HG02884 (cell line): ENCODE data around the gene REXO4.

ENCODE experiments used
- ATAC-seq: cut with Tn5 transposase; IDR thresholded peaks from one replicate; pipeline ENCODE4 v1.9.1; 2021; ENCODE audit warnings: mild to moderate bottlenecking, moderate library complexity; ENCODE audit not compliant: unreplicated experiment

The REXO4 gene

GRCh38 chr9:133417541-133418461, at the start of gene REXO4:
Gene REXO4, minus strand, starts transcription at chr9:133418010. Its CDS starts 166 bp downstream, at chr9:133417844.
- peak; percentile 58 for ATAC-seq

- ATAC-seq: no peak
Measured at GRCh38 chr9:133467101-133467500, 49.3 kb upstream of the REXO4 start.

- no peak for ATAC-seq
Measured at GRCh38 chr9:133465984-133466383, 48.2 kb upstream of the REXO4 start.

GRCh38 chr9:133464638-133465037, 46.8 kb upstream of the REXO4 start:
- no peak for ATAC-seq

GRCh38 chr9:133463864-133464615, 46.2 kb upstream of the REXO4 start:
- ATAC-seq: no peak

- ATAC-seq: no peak
Measured at GRCh38 chr9:133463234-133463863, 45.5 kb upstream of the REXO4 start.

GRCh38 chr9:133461975-133462374, 44.2 kb upstream of the REXO4 start:
- no peak for ATAC-seq

GRCh38 chr9:133460405-133461175, 42.8 kb upstream of the REXO4 start:
- ATAC-seq: peak; percentile 12

GRCh38 chr9:133459476-133460404, 41.9 kb upstream of the REXO4 start, which contains the start of gene CACFD1:
Gene CACFD1, plus strand, starts transcription at chr9:133459978. Its CDS starts 89 bp downstream, at chr9:133460067.
- ATAC-seq: peak; percentile 71

- no peak for ATAC-seq
Measured at GRCh38 chr9:133458643-133459312, 41.0 kb upstream of the REXO4 start.

- ATAC-seq: no peak
Measured at GRCh38 chr9:133457748-133458147, 39.9 kb upstream of the REXO4 start.

- ATAC-seq: no peak
Measured at GRCh38 chr9:133457233-133457632, 39.4 kb upstream of the REXO4 start.

GRCh38 chr9:133456409-133456808, 38.6 kb upstream of the REXO4 start:
- no peak for ATAC-seq

GRCh38 chr9:133455936-133456335, 38.1 kb upstream of the REXO4 start:
- ATAC-seq: no peak

GRCh38 chr9:133454943-133455673, 37.3 kb upstream of the REXO4 start:
- ATAC-seq: no peak

- no peak for ATAC-seq
Measured at GRCh38 chr9:133454325-133454724, 36.5 kb upstream of the REXO4 start.

- ATAC-seq: no peak
Measured at GRCh38 chr9:133453651-133454050, 35.8 kb upstream of the REXO4 start.

GRCh38 chr9:133452562-133452961, 34.8 kb upstream of the REXO4 start:
- ATAC-seq: no peak
